ENCODE data around the gene ZRSR2.

ZRSR2 gene

GRCh38 chrX:15761564-15762191 is 28.6 kb upstream of the ZRSR2 start:
- peak; percentile 19 for DNase-seq (ENCODE audit: low spot score)
- CTCF ChIA-PET = no interaction called here
- POLR2A ChIA-PET (ENCODE audit: low non-redundant PET) = no interaction called here
- H3K27ac ChIP-seq = no peak overlapping the region
- peak; percentile 66 for TF ChIP-seq CTCF (conservative IDR thresholded peaks at IDR 0.05; ENCODE audit: low read depth)

GRCh38 chrX:15769300-15769954 is 20.9 kb upstream of the ZRSR2 start:
- no peak for TF ChIP-seq CTCF (conservative IDR thresholded peaks at IDR 0.05; ENCODE audit: low read depth)
- CTCF ChIA-PET = interaction anchor here (0.6 to 0.7 kb wide), 2 partner anchors 24 to 34 kb away, joined by 5 to 6 read pairs; no protein-coding TSS in a partner anchor
- POLR2A ChIA-PET (ENCODE audit: low non-redundant PET) = no interaction called here
- DNase-seq (ENCODE audit: low spot score) = no peak
- no peak overlapping the region for H3K27ac ChIP-seq

DNA sequence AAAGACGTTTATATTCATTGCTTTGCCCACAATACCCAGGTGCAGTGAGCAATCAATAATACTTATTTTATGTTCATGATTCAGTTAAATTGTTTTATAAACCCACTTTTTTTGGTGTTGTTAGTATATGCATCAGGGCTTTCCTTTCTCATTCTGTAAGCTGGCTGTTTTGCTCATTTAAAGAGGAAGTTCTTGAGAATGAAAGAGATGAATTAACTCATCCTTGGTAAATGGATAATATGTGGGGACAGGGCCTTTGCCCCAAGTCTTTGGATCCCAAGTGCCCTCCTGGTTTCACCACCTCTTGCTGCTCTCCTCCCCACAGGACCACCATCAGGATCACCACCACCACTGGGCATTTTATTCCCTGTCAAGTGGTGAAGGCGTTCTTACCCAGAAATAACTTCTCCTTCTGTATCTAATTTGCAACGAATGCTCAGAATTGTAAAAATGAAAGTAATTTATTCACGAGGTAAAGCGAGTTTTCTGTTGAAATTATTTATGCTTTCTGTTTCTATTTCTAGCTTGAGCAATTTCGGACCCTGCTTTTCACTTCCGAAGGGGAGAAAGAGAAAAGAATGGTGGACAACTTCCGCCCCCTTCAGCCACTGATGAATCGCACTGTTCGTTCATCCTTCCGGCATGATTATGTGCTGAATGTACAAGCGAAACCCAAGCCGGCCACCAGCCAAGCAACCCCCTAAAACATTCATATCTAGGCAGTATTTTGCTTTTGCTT is 8.2 kb upstream of the ZRSR2 start:
- H3K27ac ChIP-seq = no peak overlapping the region
- no peak for DNase-seq (ENCODE audit: low spot score)
- POLR2A ChIA-PET (ENCODE audit: low non-redundant PET) = no interaction called here
- no peak for TF ChIP-seq CTCF (conservative IDR thresholded peaks at IDR 0.05; ENCODE audit: low read depth)
- CTCF ChIA-PET = interaction anchor here (0.7 kb wide), 1 partner anchor 899 kb away, joined by 4 read pairs; no protein-coding TSS in a partner anchor

DNA sequence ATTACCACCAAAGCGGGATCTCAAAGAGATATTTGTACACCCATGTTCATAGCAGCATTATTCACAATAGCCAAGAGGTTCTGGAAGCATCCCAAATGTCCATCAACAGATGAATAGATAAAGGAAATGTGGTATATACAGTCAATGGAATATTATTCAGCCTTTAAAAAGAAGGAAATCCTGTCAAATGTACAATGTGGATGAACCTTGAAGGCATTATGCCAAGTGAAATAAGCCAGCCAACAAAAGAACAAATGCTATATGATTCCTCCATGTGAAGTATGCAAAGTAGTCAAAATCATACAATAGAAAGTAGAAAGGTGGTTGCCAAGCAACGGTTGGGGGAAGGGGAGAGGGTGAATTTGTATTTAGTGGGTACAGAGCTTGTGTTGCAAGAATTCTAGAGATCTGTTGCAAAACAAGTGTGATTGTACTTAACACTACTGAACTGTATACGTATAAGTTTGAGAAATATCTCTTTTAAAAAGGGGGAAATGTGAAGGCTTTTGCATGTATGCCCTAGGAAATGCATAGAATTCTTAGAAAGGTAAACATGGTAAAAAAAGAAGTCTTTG is 5.0 kb upstream of the ZRSR2 start:
- TF ChIP-seq CTCF (conservative IDR thresholded peaks at IDR 0.05; ENCODE audit: low read depth) = no peak
- no peak overlapping the region for H3K27ac ChIP-seq
- ChIA-PET CTCF (no interaction called here), POLR2A (ENCODE audit: low non-redundant PET) (no interaction called here)
- DNase-seq (ENCODE audit: low spot score) = no peak

GRCh38 chrX:15786915-15787314 is 3.4 kb upstream of the ZRSR2 start:
- ChIA-PET POLR2A (ENCODE audit: low non-redundant PET) (no interaction called here), CTCF (no interaction called here)
- TF ChIP-seq CTCF (conservative IDR thresholded peaks at IDR 0.05; ENCODE audit: low read depth) = no peak
- DNase-seq (ENCODE audit: low spot score) = no peak
- no peak overlapping the region for H3K27ac ChIP-seq

- POLR2A ChIA-PET (ENCODE audit: low non-redundant PET) = no interaction called here
- H3K27ac ChIP-seq = peak overlapping the region; percentile 81
- TF ChIP-seq CTCF (conservative IDR thresholded peaks at IDR 0.05; ENCODE audit: low read depth) = no peak
- peak; percentile 0 for DNase-seq (ENCODE audit: low spot score)
- CTCF ChIA-PET = no interaction called here
Measured at GRCh38 chrX:15790769-15791290, 546 bp downstream of the ZRSR2 start.

Measured in RWPE1 (cell line).